Suprapubic skin (tissue), 4 donors: ENCODE results near the gene NAALADL2. TPM values are rescaled to one million over a fixed set of nuclear protein-coding genes. Genes with fewer than 3 reads are reported as not detected.
"Not testable (repeated sequence)": the region's sequence is repeated elsewhere in the genome, so short reads cannot be mapped to it uniquely, and the experiment has no call there.

Experiments
- DNase-seq, 2 donors: peaks; one replicate each; pipeline ENCODE4 v3.0.0-alpha.2; 2019; ENCODE audit warnings: low spot score in 2 of 2
- H3K27ac ChIP-seq: fragments of 200-600 bp; sonication (generic); one replicate; pipeline ENCODE4 v1.5.1; 2019
- H3K27me3 ChIP-seq: fragments of 200-600 bp; sonication (generic); one replicate; pipeline ENCODE4 v1.5.1; 2019
- H3K36me3 ChIP-seq: fragments of 200-600 bp; sonication (generic); one replicate; pipeline ENCODE4 v1.5.1; 2019
- H3K4me1 ChIP-seq: fragments of 200-600 bp; sonication (generic); one replicate; pipeline ENCODE4 v1.5.1; 2019
- H3K4me3 ChIP-seq: fragments of 200-600 bp; sonication (generic); one replicate; pipeline ENCODE4 v1.5.1; 2019; ENCODE audit warnings: mild to moderate bottlenecking
- H3K9me3 ChIP-seq: fragments of 200-600 bp; sonication (generic); one replicate; pipeline ENCODE4 v1.5.1; 2019
- CTCF ChIP-seq, 2 donors: fragments of 200-600 bp in 1 of 2; fragments of 450-650 bp in 1 of 2; sonication (generic) in 1 of 2; IDR thresholded peaks; one replicate each; pipeline ENCODE4 v1.5.1; 2016 to 2019; ENCODE audit warnings: antibody characterized with exemption in 2 of 2, mild to moderate bottlenecking in 1 of 2, moderate library complexity in 1 of 2
- EP300 ChIP-seq: sonication (generic); formaldehyde crosslinking; IDR thresholded peaks from one replicate; pipeline ENCODE4 v1.6.1; 2017; ENCODE audit warnings: antibody characterized with exemption
- POLR2A ChIP-seq, 2 donors: fragments of 450-650 bp; IDR thresholded peaks; one replicate each; pipeline ENCODE4 v1.6.1; 2017; ENCODE audit warnings: antibody characterized with exemption in 2 of 2, mild to moderate bottlenecking in 2 of 2, moderate library complexity in 2 of 2
- POLR2AphosphoS5 ChIP-seq, 3 donors: sonication (generic); formaldehyde crosslinking; IDR thresholded peaks; one replicate each; pipeline ENCODE4 v1.6.1; 2017; ENCODE audit warnings: antibody characterized with exemption in 3 of 3
- WGBS: methylation state at CpG from one replicate; pipeline ENCODE4 v1.1.5; 2018; 5-methylcytosine and 5-hydroxymethylcytosine counted together
- total RNA-seq, 4 donors: library from RNA; depleted of rRNA; stranded (reverse); fragments of >200 nt; gene quantifications; one replicate each; pipeline ENCODE4 v1.1.0, GENCODE V29; 2016

The NAALADL2 gene
- total RNA-seq, 4 donors from 2014 or later, result 4.0 to 10.5 (median 8.5) TPM

GRCh38 chr3:175070946-175071345 lies 211.8 kb downstream of the NAALADL2 start:
- Histone ChIP-seq H3K27ac (no peak overlapping the region), H3K9me3 (no peaks in the 10 kb centered on the region), H3K4me3 (no peak overlapping the region), H3K36me3 (no peaks in the 10 kb centered on the region), H3K27me3 (no peaks in the 10 kb centered on the region), H3K4me1 (no peaks in the 10 kb centered on the region)
- WGBS, result 55% methylated on average over 3 of the region's 3 CpGs
- DNase-seq, result no peak
- TF ChIP-seq POLR2A (IDR thresholded peaks at IDR 0.05) (no peak), EP300 (no peak), CTCF (IDR thresholded peaks at IDR 0.05) (no peak), POLR2AphosphoS5 (IDR thresholded peaks at IDR 0.05) (no peak)

GRCh38 chr3:175073219-175073905 lies 214.2 kb downstream of the NAALADL2 start:
- Histone ChIP-seq H3K4me1 (no peaks in the 10 kb centered on the region), H3K9me3 (no peaks in the 10 kb centered on the region), H3K4me3 (no peak overlapping the region), H3K36me3 (no peaks in the 10 kb centered on the region), H3K27me3 (no peaks in the 10 kb centered on the region), H3K27ac (no peak overlapping the region)
- no peak for TF ChIP-seq CTCF (IDR thresholded peaks at IDR 0.05)
- no peak for TF ChIP-seq POLR2A (IDR thresholded peaks at IDR 0.05)
- TF ChIP-seq POLR2AphosphoS5 (IDR thresholded peaks at IDR 0.05), result no peak
- no peak for TF ChIP-seq EP300
- DNase-seq, result no peak
- WGBS, result 70% methylated on average over 6 of the region's 6 CpGs

DNA sequence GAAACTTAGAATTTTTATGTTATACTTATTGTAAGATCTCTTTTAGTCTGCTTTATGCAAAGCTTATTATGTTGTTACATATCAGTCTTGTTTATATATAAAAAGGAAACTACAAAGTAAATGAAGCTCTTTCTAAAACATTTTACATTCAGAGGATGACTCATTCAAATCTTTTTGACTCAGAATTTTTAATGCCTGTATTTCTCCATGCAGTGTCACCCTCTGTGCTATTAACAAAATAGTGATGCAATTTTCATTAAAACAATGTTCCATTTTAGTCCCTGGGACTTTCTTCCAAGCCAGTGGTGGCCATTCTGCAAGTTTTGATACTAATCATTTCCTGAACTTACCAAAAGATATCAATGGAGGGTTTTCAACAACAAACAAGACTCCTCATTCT lies 216.1 kb downstream of the NAALADL2 start:
- TF ChIP-seq EP300 (no peak), POLR2A (IDR thresholded peaks at IDR 0.05) (no peak), POLR2AphosphoS5 (IDR thresholded peaks at IDR 0.05) (no peak)
- Histone ChIP-seq H3K36me3 (no peaks in the 10 kb centered on the region), H3K4me1 (no peaks in the 10 kb centered on the region), H3K27me3 (no peaks in the 10 kb centered on the region), H3K27ac (no peak overlapping the region), H3K9me3 (no peaks in the 10 kb centered on the region), H3K4me3 (no peak overlapping the region)
- no peak for DNase-seq

GRCh38 chr3:175077216-175077615 lies 218.1 kb downstream of the NAALADL2 start:
- no peaks in the 10 kb centered on the region for H3K27me3 ChIP-seq
- no peaks in the 10 kb centered on the region for H3K36me3 ChIP-seq
- no peak overlapping the region for H3K27ac ChIP-seq
- no peaks in the 10 kb centered on the region for H3K9me3 ChIP-seq
- no peaks in the 10 kb centered on the region for H3K4me1 ChIP-seq
- no peak for TF ChIP-seq EP300
- TF ChIP-seq POLR2AphosphoS5 (IDR thresholded peaks at IDR 0.05), result no peak
- TF ChIP-seq CTCF (IDR thresholded peaks at IDR 0.05), result no peak
- no peak for TF ChIP-seq POLR2A (IDR thresholded peaks at IDR 0.05)
- DNase-seq, result no peak
- 53% methylated on average over 3 of the region's 3 CpGs for WGBS
- no peak overlapping the region for H3K4me3 ChIP-seq

DNA sequence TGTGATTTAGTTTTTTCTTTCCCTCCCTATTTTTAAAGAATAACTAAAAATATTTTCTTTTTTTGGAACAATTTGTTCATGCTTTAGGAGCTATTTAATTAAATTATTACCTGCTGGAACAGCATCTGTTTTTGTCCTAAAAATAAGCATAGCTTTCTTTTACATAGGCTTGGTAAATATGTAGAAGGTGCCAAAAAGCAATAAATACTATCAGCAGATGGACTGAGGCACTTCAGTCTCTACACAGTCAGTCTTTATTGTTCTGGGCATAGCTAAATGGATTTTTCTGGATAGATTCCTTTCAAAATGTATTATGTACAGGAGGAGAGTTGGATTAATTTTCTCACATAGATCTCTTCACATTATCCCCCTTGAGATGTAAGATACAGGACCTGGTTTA lies 223.5 kb downstream of the NAALADL2 start:
- Histone ChIP-seq H3K4me3 (no peak overlapping the region), H3K27me3 (no peaks in the 10 kb centered on the region), H3K36me3 (no peaks in the 10 kb centered on the region), H3K9me3 (no peaks in the 10 kb centered on the region), H3K27ac (no peak overlapping the region), H3K4me1 (no peaks in the 10 kb centered on the region)
- DNase-seq, result no peak
- TF ChIP-seq POLR2AphosphoS5 (IDR thresholded peaks at IDR 0.05) (no peak), EP300 (no peak), POLR2A (IDR thresholded peaks at IDR 0.05) (no peak), CTCF (IDR thresholded peaks at IDR 0.05) (no peak)

DNA sequence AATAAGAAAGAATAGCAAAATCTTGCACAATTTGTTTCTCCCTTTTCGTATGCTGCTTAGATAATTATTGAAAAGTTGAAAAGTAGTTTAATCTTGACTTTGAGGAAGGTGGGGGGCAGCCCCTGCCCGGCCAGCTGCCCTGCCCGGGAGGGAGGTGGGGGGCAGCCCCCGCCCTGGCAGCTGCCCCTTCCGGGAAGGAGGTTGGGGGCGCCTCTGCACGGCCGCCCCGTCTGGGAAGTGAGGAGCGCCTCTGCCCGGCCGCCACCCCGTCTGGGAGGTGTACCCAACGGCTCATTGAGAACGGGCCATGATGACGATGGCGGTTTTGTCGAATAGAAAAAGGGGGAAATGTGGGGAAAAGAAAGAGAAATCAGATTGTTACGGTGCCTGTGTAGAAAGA lies 228.0 kb downstream of the NAALADL2 start:
- 91% methylated on average over 19 of the region's 19 CpGs for WGBS
- DNase-seq, H3K4me3 ChIP-seq, H3K4me1 ChIP-seq, H3K36me3 ChIP-seq, H3K9me3 ChIP-seq, H3K27ac ChIP-seq, H3K27me3 ChIP-seq: not testable (repeated sequence)
